Activated T-cell treated with anti-CD3 and anti-CD28 coated beads, Interleukin-2, amount 50 U/mL, for 72 hours (primary cell): ENCODE measurements around the gene MAGI2. TPM values are rescaled to one million over a fixed set of nuclear protein-coding genes. Genes with fewer than 3 reads are reported as not detected.
"Not testable (repeated sequence)": the region's sequence is repeated elsewhere in the genome, so short reads cannot be mapped to it uniquely, and the experiment has no call there.

Experiments
- ATAC-seq, 2 donors: fragments of 150-1000 bp; cut with Tn5 transposase; replicated peaks in 1 of 2; 2 replicates each; pipeline ENCODE4 v1.10.0; 2021; ENCODE audit warnings: moderate library complexity in 2 of 2, mild to moderate bottlenecking in 1 of 2
- DNase-seq, 2 donors: peaks; one replicate each; pipeline ENCODE4 v3.0.0; 2021 to 2022; ENCODE audit warnings: mixed read lengths in 1 of 2
- H3K27ac Mint-ChIP-seq: one replicate; pipeline ENCODE4 v1.8.0; 2022; ENCODE audit warnings: mild to moderate bottlenecking, moderate library complexity, mixed read lengths
- H3K27me3 Mint-ChIP-seq: one replicate; pipeline ENCODE4 v1.8.0; 2022; ENCODE audit warnings: low read depth, mixed read lengths
- H3K36me3 Mint-ChIP-seq, 2 donors: one replicate each; pipeline ENCODE4 v1.8.0; 2022; ENCODE audit warnings: mixed read lengths in 2 of 2, mild to moderate bottlenecking in 1 of 2; ENCODE audit not compliant: insufficient read depth in 2 of 2
- H3K4me1 Mint-ChIP-seq: one replicate; pipeline ENCODE4 v1.8.0; 2022; ENCODE audit warnings: low read depth, mixed read lengths
- H3K4me3 Mint-ChIP-seq, 2 donors: one replicate each; pipeline ENCODE4 v1.8.0; 2022; ENCODE audit warnings: mild to moderate bottlenecking in 2 of 2, mixed read lengths in 2 of 2, moderate library complexity in 2 of 2
- H3K9me3 Mint-ChIP-seq, 2 donors: one replicate each; pipeline ENCODE4 v1.8.0; 2022; ENCODE audit warnings: mixed read lengths in 2 of 2
- total RNA-seq, 2 donors: library from RNA; stranded (reverse); gene quantifications; one replicate each; pipeline ENCODE4 v1.2.3, GENCODE V29; 2022

Gene MAGI2
- total RNA-seq, 2 donors from 2014 or later = 0.31 to 0.44 TPM

DNA sequence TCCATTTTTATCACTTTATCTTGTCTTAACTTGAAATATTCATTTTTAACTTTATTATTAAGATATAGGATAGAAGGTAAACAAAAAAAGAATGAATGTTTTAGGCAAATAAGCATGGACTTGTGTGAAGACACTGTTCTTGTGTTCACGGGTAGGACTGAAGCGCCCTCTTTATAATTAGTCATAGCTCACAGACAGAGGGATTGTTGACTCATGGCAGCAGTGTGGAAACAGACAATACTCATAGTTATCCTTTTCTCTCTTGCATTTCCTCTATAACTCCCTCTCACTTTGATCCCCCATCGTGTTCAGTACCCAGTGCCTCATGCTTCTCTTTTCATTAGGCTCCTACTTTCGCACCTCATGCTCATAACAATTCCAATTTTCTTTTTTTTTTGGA, 923.1 kb downstream of the MAGI2 start:
- Mint-ChIP-seq H3K9me3 (peaks cover 0 to 2% of the 10 kb centered on the region in 2 donors), H3K36me3 (no peaks in the 10 kb centered on the region), H3K27me3 (no peaks in the 10 kb centered on the region), H3K4me3 (no peak overlapping the region), H3K4me1 (no peaks in the 10 kb centered on the region), H3K27ac (no peak overlapping the region)
- ATAC-seq (no peak), DNase-seq (no peak)

DNA sequence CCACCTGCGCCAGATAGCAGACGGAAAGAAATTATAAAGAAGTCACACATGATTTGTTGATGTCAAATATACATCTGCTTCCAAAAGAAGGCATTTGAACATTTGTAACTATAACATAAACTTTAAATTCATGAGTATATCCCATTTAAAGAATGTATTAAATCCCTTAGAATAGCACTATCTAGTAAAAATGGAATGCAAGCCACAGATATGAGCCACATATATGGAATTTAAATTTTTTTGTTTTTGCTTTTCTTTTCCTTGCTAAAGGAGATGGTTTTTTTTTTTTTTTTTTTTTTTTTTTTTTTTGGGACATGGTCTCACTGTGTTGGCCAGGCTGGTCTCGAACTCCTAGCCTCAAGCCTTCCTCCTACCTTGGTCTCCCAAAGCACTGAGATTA, 924.1 kb downstream of the MAGI2 start:
- no peak overlapping the region for H3K4me3 Mint-ChIP-seq
- H3K36me3 Mint-ChIP-seq = no peaks in the 10 kb centered on the region
- ATAC-seq (no peak), DNase-seq (no peak)
- H3K9me3 Mint-ChIP-seq = peaks cover 0 to 2% of the 10 kb centered on the region in 2 donors
- H3K27ac Mint-ChIP-seq = no peak overlapping the region
- no peaks in the 10 kb centered on the region for H3K4me1 Mint-ChIP-seq
- H3K27me3 Mint-ChIP-seq = no peaks in the 10 kb centered on the region

GRCh38 chr7:78528964-78529363, 924.5 kb downstream of the MAGI2 start:
- Mint-ChIP-seq H3K4me3 (no peak overlapping the region), H3K9me3 (peaks cover 0 to 2% of the 10 kb centered on the region in 2 donors), H3K4me1 (no peaks in the 10 kb centered on the region), H3K36me3 (no peaks in the 10 kb centered on the region), H3K27ac (no peak overlapping the region), H3K27me3 (no peaks in the 10 kb centered on the region)
- no peak for DNase-seq
- ATAC-seq = no peak

GRCh38 chr7:78523930-78524329, 929.5 kb downstream of the MAGI2 start:
- no peak overlapping the region for H3K4me3 Mint-ChIP-seq
- no peaks in the 10 kb centered on the region for H3K9me3 Mint-ChIP-seq
- ATAC-seq = no peak
- H3K27ac Mint-ChIP-seq = no peak overlapping the region
- no peaks in the 10 kb centered on the region for H3K36me3 Mint-ChIP-seq
- no peak for DNase-seq
- H3K4me1 Mint-ChIP-seq = no peaks in the 10 kb centered on the region
- H3K27me3 Mint-ChIP-seq = no peaks in the 10 kb centered on the region

DNA sequence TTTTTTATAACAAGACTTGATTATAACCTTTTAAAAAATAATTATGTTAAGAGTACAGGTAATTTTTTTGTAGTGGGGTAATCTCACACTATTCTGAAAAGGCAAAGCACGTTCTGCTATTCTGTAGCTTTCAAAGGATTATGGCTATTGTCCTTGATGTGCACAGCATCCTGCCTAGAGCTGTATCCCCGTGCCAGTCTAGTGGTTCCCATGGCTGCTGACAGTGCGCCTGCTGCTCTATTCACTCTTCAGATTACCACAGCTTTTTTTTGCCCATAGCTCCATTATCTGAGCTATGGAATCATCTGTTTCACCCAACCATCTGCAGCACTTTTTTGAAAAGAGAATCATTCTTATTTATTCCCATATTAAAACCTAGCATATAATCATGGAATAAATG, 931.5 kb downstream of the MAGI2 start:
- no peaks in the 10 kb centered on the region for H3K9me3 Mint-ChIP-seq
- ATAC-seq (no peak), DNase-seq (no peak)
- H3K27me3 Mint-ChIP-seq = no peaks in the 10 kb centered on the region
- H3K4me1 Mint-ChIP-seq = no peaks in the 10 kb centered on the region
- H3K4me3 Mint-ChIP-seq = no peak overlapping the region
- H3K27ac Mint-ChIP-seq = no peak overlapping the region
- no peaks in the 10 kb centered on the region for H3K36me3 Mint-ChIP-seq

DNA sequence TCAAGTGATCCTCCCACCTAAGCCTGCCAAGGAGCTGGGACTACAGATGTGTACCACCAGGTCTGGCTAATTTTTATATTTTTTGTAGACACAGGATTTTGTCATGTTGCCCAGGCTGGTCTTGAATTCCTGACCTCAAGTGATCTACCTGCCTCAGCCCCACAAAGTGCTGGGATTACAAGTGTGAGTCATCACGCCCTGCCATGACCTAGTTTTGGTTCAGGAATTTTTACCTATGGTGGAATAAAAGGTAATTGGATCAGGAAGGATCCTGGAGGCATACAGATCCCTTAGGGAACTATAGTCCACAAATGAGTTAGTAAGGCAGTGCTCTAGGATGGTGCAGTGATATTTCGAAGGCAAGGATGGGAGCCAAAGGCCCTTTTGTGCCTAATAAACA, 937.0 kb downstream of the MAGI2 start:
- ATAC-seq (no peak), DNase-seq (no peak)
- H3K4me3 Mint-ChIP-seq = no peak overlapping the region
- no peaks in the 10 kb centered on the region for H3K27me3 Mint-ChIP-seq
- no peaks in the 10 kb centered on the region for H3K9me3 Mint-ChIP-seq
- H3K27ac Mint-ChIP-seq = no peak overlapping the region
- no peaks in the 10 kb centered on the region for H3K36me3 Mint-ChIP-seq
- H3K4me1 Mint-ChIP-seq = no peaks in the 10 kb centered on the region

GRCh38 chr7:78514634-78515033, 938.8 kb downstream of the MAGI2 start:
- H3K9me3 Mint-ChIP-seq = no peaks in the 10 kb centered on the region
- H3K36me3 Mint-ChIP-seq = no peaks in the 10 kb centered on the region
- H3K27ac Mint-ChIP-seq = no peak overlapping the region
- no peaks in the 10 kb centered on the region for H3K4me1 Mint-ChIP-seq
- no peaks in the 10 kb centered on the region for H3K27me3 Mint-ChIP-seq
- H3K4me3 Mint-ChIP-seq = no peak overlapping the region
- ATAC-seq (no peak), DNase-seq (no peak)

- Mint-ChIP-seq H3K4me1 (no peaks in the 10 kb centered on the region), H3K27me3 (no peaks in the 10 kb centered on the region), H3K27ac (no peak overlapping the region), H3K9me3 (no peaks in the 10 kb centered on the region), H3K4me3 (no peak overlapping the region), H3K36me3 (no peaks in the 10 kb centered on the region)
- no peak for DNase-seq
- ATAC-seq = no peak
These were observed 942.8 kb downstream of the MAGI2 start for GRCh38 chr7:78510580-78511188.

- H3K27ac Mint-ChIP-seq, H3K4me3 Mint-ChIP-seq: not testable (repeated sequence)
These were observed 950.2 kb downstream of the MAGI2 start for GRCh38 chr7:78503301-78503700.

GRCh38 chr7:78501064-78501463, 952.4 kb downstream of the MAGI2 start:
- H3K27me3 Mint-ChIP-seq = no peaks in the 10 kb centered on the region
- peaks cover 0 to 7% of the 10 kb centered on the region in 2 donors for H3K9me3 Mint-ChIP-seq
- no peak overlapping the region for H3K27ac Mint-ChIP-seq
- ATAC-seq (no peak), DNase-seq (no peak)
- no peaks in the 10 kb centered on the region for H3K36me3 Mint-ChIP-seq
- H3K4me1 Mint-ChIP-seq = no peaks in the 10 kb centered on the region
- H3K4me3 Mint-ChIP-seq = no peak overlapping the region

More at GRCh38 chr7:78503301-78503700, 950.2 kb downstream of the MAGI2 start:
- ATAC-seq, H3K36me3 Mint-ChIP-seq, DNase-seq, H3K4me1 Mint-ChIP-seq, H3K27me3 Mint-ChIP-seq, H3K9me3 Mint-ChIP-seq: not testable (repeated sequence)

GRCh38 chr7:78499971-78500370, 953.5 kb downstream of the MAGI2 start:
- no peaks in the 10 kb centered on the region for H3K36me3 Mint-ChIP-seq
- no peak overlapping the region for H3K4me3 Mint-ChIP-seq
- ATAC-seq (no peak), DNase-seq (no peak)
- H3K9me3 Mint-ChIP-seq = peaks cover 0 to 7% of the 10 kb centered on the region in 2 donors
- H3K4me1 Mint-ChIP-seq = no peaks in the 10 kb centered on the region
- H3K27ac Mint-ChIP-seq = no peak overlapping the region
- no peaks in the 10 kb centered on the region for H3K27me3 Mint-ChIP-seq

DNA sequence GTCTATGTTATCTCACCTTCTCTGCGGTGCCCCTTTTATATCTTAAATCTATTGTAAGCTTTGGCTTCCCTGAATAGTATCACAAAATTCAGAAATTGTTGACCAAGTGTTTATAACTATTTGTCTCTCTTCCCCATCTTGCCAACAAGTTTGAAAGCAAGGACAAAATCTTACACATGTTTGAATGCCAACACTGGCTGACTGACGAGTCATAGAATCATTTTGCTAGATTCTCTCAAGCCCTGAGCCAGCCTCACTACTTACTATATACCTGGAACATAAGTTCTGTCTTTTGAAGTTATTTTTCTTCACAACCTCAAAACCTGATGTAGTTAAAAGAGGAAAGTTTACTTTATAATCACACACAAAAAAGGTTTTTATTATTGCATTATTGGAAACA, 954.2 kb downstream of the MAGI2 start:
- Mint-ChIP-seq H3K36me3 (no peaks in the 10 kb centered on the region), H3K4me3 (no peak overlapping the region), H3K4me1 (no peaks in the 10 kb centered on the region), H3K9me3 (peaks cover 0 to 7% of the 10 kb centered on the region in 2 donors), H3K27ac (no peak overlapping the region), H3K27me3 (no peaks in the 10 kb centered on the region)
- DNase-seq = no peak
- ATAC-seq = no peak

- Mint-ChIP-seq H3K4me1 (no peaks in the 10 kb centered on the region), H3K27me3 (no peaks in the 10 kb centered on the region), H3K4me3 (no peak overlapping the region), H3K27ac (no peak overlapping the region), H3K36me3 (no peaks in the 10 kb centered on the region), H3K9me3 (peaks cover 0 to 7% of the 10 kb centered on the region in 2 donors)
- ATAC-seq (no peak), DNase-seq (no peak)
These were observed 955.6 kb downstream of the MAGI2 start for GRCh38 chr7:78497728-78498427.

DNA sequence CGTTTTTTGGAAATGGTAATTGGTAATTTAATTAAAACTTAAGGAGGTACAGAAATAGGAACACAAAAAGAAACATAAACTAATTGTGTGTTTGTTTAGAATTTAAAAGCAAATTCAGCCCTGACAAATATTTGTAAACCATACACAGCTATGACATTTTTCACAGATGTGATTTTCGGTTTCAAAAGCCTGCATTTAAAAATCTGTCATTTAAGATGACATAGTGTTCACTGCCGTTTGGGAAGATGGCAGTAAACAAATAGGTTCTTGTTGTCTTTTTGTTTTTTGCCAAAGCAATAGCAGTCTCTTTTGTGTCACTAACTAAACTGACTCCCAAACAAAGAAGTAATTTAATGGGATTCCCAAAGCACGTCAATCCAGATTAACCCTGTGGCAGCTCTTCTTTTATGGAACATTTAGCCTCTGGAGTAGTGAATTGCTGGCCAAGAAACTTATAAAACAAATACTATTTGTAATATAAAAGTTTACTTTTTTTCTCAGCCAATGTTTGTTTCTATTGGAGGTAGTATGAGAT, 957.3 kb downstream of the MAGI2 start:
- no peaks in the 10 kb centered on the region for H3K27me3 Mint-ChIP-seq
- peaks cover 0 to 4% of the 10 kb centered on the region in 2 donors for H3K9me3 Mint-ChIP-seq
- no peaks in the 10 kb centered on the region for H3K4me1 Mint-ChIP-seq
- no peak for DNase-seq
- no peak overlapping the region for H3K27ac Mint-ChIP-seq
- no peak for ATAC-seq
- H3K36me3 Mint-ChIP-seq = no peaks in the 10 kb centered on the region
- H3K4me3 Mint-ChIP-seq = no peak overlapping the region
